HEK293 (cell line): ENCODE results near the gene POLR1B.

Source experiments
- IKZF3 ChIP-seq: fragments of 450-650 bp; IDR thresholded peaks from 2 replicates; pipeline ENCODE4 v1.5.0; 2018; ENCODE audit warnings: missing biosample characterization, mild to moderate bottlenecking, missing genetic modification characterization, moderate library complexity
- KLF1 ChIP-seq: fragments of 450-650 bp; formaldehyde crosslinking; IDR thresholded peaks from 2 replicates; pipeline ENCODE4 v1.5.1; 2016; ENCODE audit warnings: missing biosample characterization, missing genetic modification characterization
- REPIN1 ChIP-seq: fragments of 450-650 bp; formaldehyde crosslinking; IDR thresholded peaks from 2 replicates; pipeline ENCODE4 v1.5.1; 2017; ENCODE audit warnings: missing biosample characterization, missing genetic modification characterization, low read depth
- ZBTB17 ChIP-seq: fragments of 450-650 bp; formaldehyde crosslinking; IDR thresholded peaks from 2 replicates; pipeline ENCODE4 v1.5.1; 2016; ENCODE audit warnings: missing biosample characterization, missing genetic modification characterization
- ZFP69B ChIP-seq: fragments of 450-650 bp; formaldehyde crosslinking; IDR thresholded peaks from 2 replicates; pipeline ENCODE4 v1.5.1; 2016; ENCODE audit warnings: missing biosample characterization, missing genetic modification characterization
- ZNF10 ChIP-seq: fragments of 450-650 bp; formaldehyde crosslinking; IDR thresholded peaks from 2 replicates; pipeline ENCODE4 v1.5.1; 2017; ENCODE audit warnings: missing biosample characterization, missing genetic modification characterization
- ZNF146 ChIP-seq: fragments of 450-650 bp; formaldehyde crosslinking; IDR thresholded peaks from 2 replicates; pipeline ENCODE4 v1.5.1; 2016; ENCODE audit warnings: missing biosample characterization, missing genetic modification characterization
- ZNF174 ChIP-seq: fragments of 450-650 bp; formaldehyde crosslinking; IDR thresholded peaks from 2 replicates; pipeline ENCODE4 v1.5.0; 2017; ENCODE audit warnings: missing biosample characterization, mild to moderate bottlenecking, missing genetic modification characterization
- ZNF184 ChIP-seq: fragments of 450-650 bp; IDR thresholded peaks from 2 replicates; pipeline ENCODE4 v1.5.1; 2018; ENCODE audit warnings: missing biosample characterization, mild to moderate bottlenecking, missing genetic modification characterization
- ZNF221 ChIP-seq: fragments of 450-650 bp; formaldehyde crosslinking; IDR thresholded peaks from 2 replicates; pipeline ENCODE4 v1.5.1; 2017; ENCODE audit warnings: missing biosample characterization, missing genetic modification characterization, borderline replicate concordance
- ZNF274 ChIP-seq, 2 experiments: fragments of 200-500 bp in 1 of 2; fragments of 450-650 bp in 1 of 2; sonication (Bioruptor generic) in 1 of 2; formaldehyde crosslinking in 1 of 2; IDR thresholded peaks; 2 replicates each; pipeline versions ENCODE4 v1.5.1 to v1.6.1; 2014 to 2016; ENCODE audit warnings: borderline replicate concordance in 1 of 2, inconsistent platforms in 1 of 2, low read length in 1 of 2, missing biosample characterization in 1 of 2, missing genetic modification characterization in 1 of 2
- ZNF311 ChIP-seq: fragments of 450-650 bp; formaldehyde crosslinking; IDR thresholded peaks from 2 replicates; pipeline ENCODE4 v1.5.1; 2017; ENCODE audit warnings: missing biosample characterization, missing genetic modification characterization, borderline replicate concordance
- ZNF324 ChIP-seq: fragments of 450-650 bp; formaldehyde crosslinking; IDR thresholded peaks from 2 replicates; pipeline ENCODE4 v1.5.1; 2016; ENCODE audit warnings: missing biosample characterization, missing genetic modification characterization
- ZNF391 ChIP-seq: fragments of 450-650 bp; formaldehyde crosslinking; IDR thresholded peaks from 2 replicates; pipeline ENCODE4 v1.5.1; 2016; ENCODE audit warnings: low read depth, missing biosample characterization, missing genetic modification characterization, borderline replicate concordance
- ZNF473 ChIP-seq: fragments of 450-650 bp; formaldehyde crosslinking; IDR thresholded peaks from 2 replicates; pipeline ENCODE4 v1.5.1; 2017; ENCODE audit warnings: missing biosample characterization, missing genetic modification characterization
- ZNF510 ChIP-seq: fragments of 450-650 bp; formaldehyde crosslinking; IDR thresholded peaks from 2 replicates; pipeline ENCODE4 v1.5.1; 2018; ENCODE audit warnings: mild to moderate bottlenecking, missing genetic modification characterization, missing biosample characterization; ENCODE audit not compliant: insufficient replicate concordance
- ZNF514 ChIP-seq: fragments of 450-650 bp; formaldehyde crosslinking; IDR thresholded peaks from 2 replicates; pipeline ENCODE4 v1.5.1; 2016; ENCODE audit warnings: missing biosample characterization, missing genetic modification characterization
- ZNF529 ChIP-seq: fragments of 450-650 bp; formaldehyde crosslinking; IDR thresholded peaks from 2 replicates; pipeline ENCODE4 v1.5.1; 2017; ENCODE audit warnings: missing genetic modification characterization, missing biosample characterization; ENCODE audit not compliant: insufficient replicate concordance
- ZNF549 ChIP-seq: fragments of 450-650 bp; IDR thresholded peaks from 2 replicates; pipeline ENCODE4 v1.5.1; 2018; ENCODE audit warnings: missing biosample characterization, missing genetic modification characterization, mild to moderate bottlenecking, inconsistent platforms, moderate library complexity
- ZNF571 ChIP-seq: fragments of 450-650 bp; formaldehyde crosslinking; IDR thresholded peaks from 2 replicates; pipeline ENCODE4 v1.5.0; 2017; ENCODE audit warnings: missing biosample characterization, missing genetic modification characterization
- ZNF596 ChIP-seq: fragments of 450-650 bp; IDR thresholded peaks from 2 replicates; pipeline ENCODE4 v1.5.0; 2018; ENCODE audit warnings: missing biosample characterization, mild to moderate bottlenecking, missing genetic modification characterization, moderate library complexity
- ZNF610 ChIP-seq: fragments of 450-650 bp; formaldehyde crosslinking; IDR thresholded peaks from 2 replicates; pipeline ENCODE4 v1.5.1; 2016; ENCODE audit warnings: missing biosample characterization, missing genetic modification characterization, borderline replicate concordance
- ZNF654 ChIP-seq: fragments of 450-650 bp; formaldehyde crosslinking; IDR thresholded peaks from 2 replicates; pipeline ENCODE4 v1.5.1; 2016; ENCODE audit warnings: low read depth, missing biosample characterization, missing genetic modification characterization
- ZNF660 ChIP-seq: fragments of 450-650 bp; IDR thresholded peaks from 2 replicates; pipeline ENCODE4 v1.5.1; 2018; ENCODE audit warnings: missing biosample characterization, mild to moderate bottlenecking, missing genetic modification characterization
- ZNF76 ChIP-seq: fragments of 450-650 bp; formaldehyde crosslinking; IDR thresholded peaks from 2 replicates; pipeline ENCODE4; 2016; ENCODE audit warnings: low read depth, missing biosample characterization, missing genetic modification characterization, borderline replicate concordance
- ZNF776 ChIP-seq: fragments of 450-650 bp; formaldehyde crosslinking; IDR thresholded peaks from 2 replicates; pipeline ENCODE4 v1.5.0; 2017; ENCODE audit warnings: missing biosample characterization, missing genetic modification characterization, borderline replicate concordance
- ZSCAN23 ChIP-seq: fragments of 450-650 bp; formaldehyde crosslinking; IDR thresholded peaks from 2 replicates; pipeline ENCODE4 v1.5.1; 2016; ENCODE audit warnings: missing biosample characterization, missing genetic modification characterization
- ZSCAN30 ChIP-seq: fragments of 450-650 bp; IDR thresholded peaks from 2 replicates; pipeline ENCODE4 v1.5.1; 2018; ENCODE audit warnings: missing biosample characterization, mild to moderate bottlenecking, missing genetic modification characterization, moderate library complexity
- ZXDB ChIP-seq: fragments of 450-650 bp; formaldehyde crosslinking; IDR thresholded peaks from 2 replicates; pipeline ENCODE4 v1.5.1; 2016; ENCODE audit warnings: missing biosample characterization, missing genetic modification characterization
- TF ChIP-seq, protein P1 (sequence below): fragments of 450-650 bp; formaldehyde crosslinking; IDR thresholded peaks from 2 replicates; pipeline ENCODE4 v1.5.1; 2016; ENCODE audit warnings: missing biosample characterization, missing genetic modification characterization
- TF ChIP-seq, protein P2 (sequence below): fragments of 450-650 bp; formaldehyde crosslinking; IDR thresholded peaks from 2 replicates; pipeline ENCODE4 v1.5.1; 2016; ENCODE audit warnings: missing biosample characterization, missing genetic modification characterization
- TF ChIP-seq, protein P3 (sequence below): fragments of 450-650 bp; formaldehyde crosslinking; IDR thresholded peaks from 2 replicates; pipeline ENCODE4 v1.5.1; 2016; ENCODE audit warnings: missing biosample characterization, missing genetic modification characterization
- TF ChIP-seq, protein P4 (sequence below): fragments of 450-650 bp; IDR thresholded peaks from 2 replicates; pipeline ENCODE4 v1.5.1; 2018; ENCODE audit warnings: missing biosample characterization, missing genetic modification characterization

Gene POLR1B

DNA sequence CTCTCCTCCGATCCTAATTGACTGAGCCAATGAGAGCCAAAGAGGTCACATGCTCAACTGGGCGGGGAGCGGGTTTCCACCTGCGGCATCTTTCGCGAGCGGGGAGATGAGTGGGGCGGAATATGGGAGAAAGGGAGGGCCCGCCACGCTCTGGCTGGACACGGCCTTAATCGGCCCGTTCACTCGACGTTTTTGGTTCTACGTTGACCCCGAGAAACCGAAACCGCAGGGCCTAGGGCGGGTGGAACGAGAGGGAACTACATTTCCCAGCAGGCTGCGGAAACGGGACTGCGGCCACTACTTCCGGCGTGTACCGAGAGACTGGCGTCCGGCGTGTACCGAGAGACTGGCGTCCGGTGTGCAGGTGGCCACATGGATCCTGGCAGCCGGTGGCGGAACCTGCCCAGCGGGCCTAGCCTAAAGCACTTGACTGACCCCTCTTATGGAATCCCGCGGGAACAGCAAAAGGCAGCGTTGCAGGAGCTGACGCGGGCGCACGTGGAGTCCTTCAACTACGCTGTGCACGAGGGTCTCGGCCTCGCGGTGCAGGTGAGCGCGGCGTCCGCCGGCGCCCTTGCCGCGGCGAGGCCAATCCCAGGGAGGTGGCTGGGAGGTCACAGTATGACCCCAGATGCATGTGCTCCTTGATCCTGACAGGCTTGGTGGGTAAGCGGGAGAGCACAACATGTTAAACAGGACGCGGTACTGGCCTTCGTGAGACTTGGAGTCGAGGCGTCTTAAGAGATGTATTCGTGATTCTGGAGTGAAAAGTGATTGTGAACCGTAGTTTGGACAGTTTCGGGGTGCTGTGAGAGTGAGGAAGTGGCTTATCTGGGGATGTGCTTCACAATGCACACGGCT is at the start of gene POLR1B (continued):
- TF ChIP-seq ZBTB17 (peak; percentile 92), ZNF391 (tag by site-specific recombination) (no peak), ZNF610 (tag by site-specific recombination) (no peak), ZNF184 (tag by site-specific recombination) (no peak), ZNF549 (tag by site-specific recombination) (no peak), ZNF596 (tag by site-specific recombination) (no peak), ZSCAN23 (tag by site-specific recombination) (no peak), ZNF571 (tag by site-specific recombination) (no peak), ZNF529 (no peak), KLF1 (tag by site-specific recombination) (peak; percentile 44), ZNF274 (IDR thresholded peaks at IDR 0.05; ENCODE audit: low read length) (no peak), ZNF274 (tag by site-specific recombination; IDR thresholded peaks at IDR 0.05; ENCODE audit: borderline replicate concordance) (no peak), ZNF311 (tag by site-specific recombination) (no peak), ZNF514 (tag by site-specific recombination) (no peak), ZNF10 (no peak), ZNF473 (tag by site-specific recombination) (no peak), ZNF324 (no peak; the same call in 1 of the 2 replicates), ZSCAN30 (tag by site-specific recombination) (peak; percentile 99), ZNF174 (tag by site-specific recombination) (no peak), ZNF660 (tag by site-specific recombination) (0 out of 2 replicates have a peak, but pooled peaks have one; percentile 6), ZNF654 (no peak), ZNF146 (tag by site-specific recombination) (no peak), ZNF76 (tag by site-specific recombination) (peak; percentile 93), IKZF3 (tag by site-specific recombination) (no peak), ZNF776 (no peak), ZNF221 (tag by site-specific recombination) (no peak), ZFP69B (tag by site-specific recombination) (no peak), ZNF510 (tag by site-specific recombination) (no peak), REPIN1 (tag by site-specific recombination) (no peak), ZXDB (tag by site-specific recombination) (peak; percentile 77)
- TF ChIP-seq, protein P1, sequence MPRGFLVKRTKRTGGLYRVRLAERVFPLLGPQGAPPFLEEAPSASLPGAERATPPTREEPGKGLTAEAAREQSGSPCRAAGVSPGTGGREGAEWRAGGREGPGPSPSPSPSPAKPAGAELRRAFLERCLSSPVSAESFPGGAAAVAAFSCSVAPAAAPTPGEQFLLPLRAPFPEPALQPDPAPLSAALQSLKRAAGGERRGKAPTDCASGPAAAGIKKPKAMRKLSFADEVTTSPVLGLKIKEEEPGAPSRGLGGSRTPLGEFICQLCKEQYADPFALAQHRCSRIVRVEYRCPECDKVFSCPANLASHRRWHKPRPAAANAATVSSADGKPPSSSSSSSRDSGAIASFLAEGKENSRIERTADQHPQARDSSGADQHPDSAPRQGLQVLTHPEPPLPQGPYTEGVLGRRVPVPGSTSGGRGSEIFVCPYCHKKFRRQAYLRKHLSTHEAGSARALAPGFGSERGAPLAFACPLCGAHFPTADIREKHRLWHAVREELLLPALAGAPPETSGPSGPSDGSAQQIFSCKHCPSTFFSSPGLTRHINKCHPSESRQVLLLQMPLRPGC (tag by site-specific recombination), result peak; percentile 33; the same call in 1 of the 2 replicates
- TF ChIP-seq, protein P2, sequence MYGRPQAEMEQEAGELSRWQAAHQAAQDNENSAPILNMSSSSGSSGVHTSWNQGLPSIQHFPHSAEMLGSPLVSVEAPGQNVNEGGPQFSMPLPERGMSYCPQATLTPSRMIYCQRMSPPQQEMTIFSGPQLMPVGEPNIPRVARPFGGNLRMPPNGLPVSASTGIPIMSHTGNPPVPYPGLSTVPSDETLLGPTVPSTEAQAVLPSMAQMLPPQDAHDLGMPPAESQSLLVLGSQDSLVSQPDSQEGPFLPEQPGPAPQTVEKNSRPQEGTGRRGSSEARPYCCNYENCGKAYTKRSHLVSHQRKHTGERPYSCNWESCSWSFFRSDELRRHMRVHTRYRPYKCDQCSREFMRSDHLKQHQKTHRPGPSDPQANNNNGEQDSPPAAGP (tag by site-specific recombination), result peak; percentile 45; the same call in 1 of the 2 replicates
- TF ChIP-seq, protein P3, sequence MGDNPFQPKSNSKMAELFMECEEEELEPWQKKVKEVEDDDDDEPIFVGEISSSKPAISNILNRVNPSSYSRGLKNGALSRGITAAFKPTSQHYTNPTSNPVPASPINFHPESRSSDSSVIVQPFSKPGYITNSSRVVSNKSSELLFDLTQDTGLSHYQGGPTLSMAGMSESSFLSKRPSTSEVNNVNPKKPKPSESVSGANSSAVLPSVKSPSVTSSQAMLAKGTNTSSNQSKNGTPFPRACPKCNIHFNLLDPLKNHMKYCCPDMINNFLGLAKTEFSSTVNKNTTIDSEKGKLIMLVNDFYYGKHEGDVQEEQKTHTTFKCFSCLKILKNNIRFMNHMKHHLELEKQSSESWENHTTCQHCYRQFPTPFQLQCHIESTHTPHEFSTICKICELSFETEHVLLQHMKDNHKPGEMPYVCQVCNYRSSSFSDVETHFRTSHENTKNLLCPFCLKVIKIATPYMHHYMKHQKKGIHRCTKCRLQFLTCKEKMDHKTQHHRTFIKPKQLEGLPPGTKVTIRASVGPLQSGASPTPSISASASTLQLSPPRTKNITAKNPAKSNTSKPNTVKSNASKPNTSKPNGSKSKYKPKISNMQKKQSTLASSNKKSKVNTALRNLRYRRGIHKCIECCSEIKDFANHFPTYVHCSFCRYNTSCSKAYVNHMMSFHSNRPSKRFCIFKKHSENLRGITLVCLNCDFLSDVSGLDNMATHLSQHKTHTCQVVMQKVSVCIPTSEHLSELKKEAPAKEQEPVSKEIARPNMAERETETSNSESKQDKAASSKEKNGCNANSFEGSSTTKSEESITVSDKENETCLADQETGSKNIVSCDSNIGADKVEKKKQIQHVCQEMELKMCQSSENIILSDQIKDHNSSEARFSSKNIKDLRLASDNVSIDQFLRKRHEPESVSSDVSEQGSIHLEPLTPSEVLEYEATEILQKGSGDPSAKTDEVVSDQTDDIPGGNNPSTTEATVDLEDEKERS (tag by site-specific recombination), result no peak
- TF ChIP-seq, protein P4, sequence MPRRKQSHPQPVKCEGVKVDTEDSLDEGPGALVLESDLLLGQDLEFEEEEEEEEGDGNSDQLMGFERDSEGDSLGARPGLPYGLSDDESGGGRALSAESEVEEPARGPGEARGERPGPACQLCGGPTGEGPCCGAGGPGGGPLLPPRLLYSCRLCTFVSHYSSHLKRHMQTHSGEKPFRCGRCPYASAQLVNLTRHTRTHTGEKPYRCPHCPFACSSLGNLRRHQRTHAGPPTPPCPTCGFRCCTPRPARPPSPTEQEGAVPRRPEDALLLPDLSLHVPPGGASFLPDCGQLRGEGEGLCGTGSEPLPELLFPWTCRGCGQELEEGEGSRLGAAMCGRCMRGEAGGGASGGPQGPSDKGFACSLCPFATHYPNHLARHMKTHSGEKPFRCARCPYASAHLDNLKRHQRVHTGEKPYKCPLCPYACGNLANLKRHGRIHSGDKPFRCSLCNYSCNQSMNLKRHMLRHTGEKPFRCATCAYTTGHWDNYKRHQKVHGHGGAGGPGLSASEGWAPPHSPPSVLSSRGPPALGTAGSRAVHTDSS (tag by site-specific recombination), result no peak
